NCI-H774 (cell line): ENCODE data around the gene PAQR7.
"Not testable (repeated sequence)": the region's sequence is repeated elsewhere in the genome, so short reads cannot be mapped to it uniquely, and the experiment has no call there.

Experiments
- DNase-seq: peaks from one replicate; lab custom pipeline; 2025; lab: John Stamatoyannopoulos, UW

PAQR7 gene

GRCh38 chr1:25845664-25846063, 29.8 kb downstream of the PAQR7 start:
- no peak for DNase-seq

GRCh38 chr1:25844536-25845337, 30.8 kb downstream of the PAQR7 start:
- no peak for DNase-seq

GRCh38 chr1:25843483-25843882, 32.0 kb downstream of the PAQR7 start:
- no peak for DNase-seq

- DNase-seq = not testable (repeated sequence)
These were observed 35.7 kb downstream of the PAQR7 start for GRCh38 chr1:25839808-25840207.

- no peak for DNase-seq
These were observed 38.1 kb downstream of the PAQR7 start for GRCh38 chr1:25837262-25837875.

GRCh38 chr1:25836695-25837094, 38.8 kb downstream of the PAQR7 start:
- no peak for DNase-seq

- DNase-seq = no peak
These were observed 40.6 kb downstream of the PAQR7 start for GRCh38 chr1:25834894-25835293.

GRCh38 chr1:25833158-25833557, 42.4 kb downstream of the PAQR7 start:
- DNase-seq = no peak

- DNase-seq = no peak
These were observed 43.0 kb downstream of the PAQR7 start for GRCh38 chr1:25832336-25833037.

- no peak for DNase-seq
These were observed 43.8 kb downstream of the PAQR7 start for GRCh38 chr1:25831569-25832196.

GRCh38 chr1:25829046-25829445, 46.5 kb downstream of the PAQR7 start:
- no peak for DNase-seq

GRCh38 chr1:25828491-25828890, 47.0 kb downstream of the PAQR7 start:
- no peak for DNase-seq

- DNase-seq = no peak
These were observed 48.9 kb downstream of the PAQR7 start for GRCh38 chr1:25826571-25826970.

- no peak for DNase-seq
These were observed 49.9 kb downstream of the PAQR7 start for GRCh38 chr1:25825605-25826004.

GRCh38 chr1:25821630-25822091, 53.8 kb downstream of the PAQR7 start:
- no peak for DNase-seq

GRCh38 chr1:25821112-25821476, 54.4 kb downstream of the PAQR7 start:
- DNase-seq = no peak

- no peak for DNase-seq
These were observed 55.0 kb downstream of the PAQR7 start for GRCh38 chr1:25820247-25821111.

- DNase-seq = peak; percentile 58
These were observed 55.8 kb downstream of the PAQR7 start, which contains the start of gene MTFR1L for GRCh38 chr1:25819491-25820246. Gene MTFR1L, plus strand, starts transcription at chr1:25819954. Its CDS starts 3,151 bp downstream, at chr1:25823105.

- DNase-seq = no peak
These were observed 56.9 kb downstream of the PAQR7 start for GRCh38 chr1:25818569-25818968.

GRCh38 chr1:25817840-25818501, 57.5 kb downstream of the PAQR7 start:
- DNase-seq = no peak
